Measurements from ENCODE around the gene GPHB5. TPM values are rescaled to one million over a fixed set of nuclear protein-coding genes. Genes with fewer than 3 reads are reported as not detected.

The GPHB5 gene
- total and polyA plus RNA-seq, 8 donors: not detected

GRCh38 chr14:63345826-63346225, 27.1 kb upstream of the GPHB5 start:
- ATAC-seq (no peak), DNase-seq (no peak)
- H3K27me3 ChIP-seq: no peaks in the 10 kb centered on the region
- no peaks in the 10 kb centered on the region for H3K36me3 ChIP-seq
- no peak for TF ChIP-seq CTCF (IDR thresholded peaks at IDR 0.05)
- H3K9me3 ChIP-seq: no peaks in the 10 kb centered on the region
- intact Hi-C loops (cut with DNase I): no loop called here
- H3K27ac ChIP-seq: no peak overlapping the region
- H3K4me3 ChIP-seq: no peak overlapping the region
- no peaks in the 10 kb centered on the region for H3K4me1 ChIP-seq

GRCh38 chr14:63344336-63344735, 25.6 kb upstream of the GPHB5 start:
- Histone ChIP-seq H3K36me3 (no peaks in the 10 kb centered on the region), H3K27me3 (no peaks in the 10 kb centered on the region), H3K27ac (no peak overlapping the region), H3K4me3 (no peak overlapping the region), H3K4me1 (no peaks in the 10 kb centered on the region), H3K9me3 (no peaks in the 10 kb centered on the region)
- DNase-seq: no peak
- TF ChIP-seq CTCF (IDR thresholded peaks at IDR 0.05): no peak
- ATAC-seq: no peak
- intact Hi-C loops (cut with DNase I): no loop called here

- DNase-seq: no peak
- ATAC-seq: no peak
- Histone ChIP-seq H3K36me3 (no peaks in the 10 kb centered on the region), H3K27ac (no peak overlapping the region), H3K27me3 (no peaks in the 10 kb centered on the region), H3K4me1 (no peaks in the 10 kb centered on the region), H3K4me3 (no peak overlapping the region), H3K9me3 (no peaks in the 10 kb centered on the region)
- TF ChIP-seq CTCF (IDR thresholded peaks at IDR 0.05): no peak
- intact Hi-C loops (cut with DNase I): no loop called here
Measured at GRCh38 chr14:63343878-63344277, 25.1 kb upstream of the GPHB5 start.

GRCh38 chr14:63342371-63342770, 23.6 kb upstream of the GPHB5 start:
- no peaks in the 10 kb centered on the region for H3K27me3 ChIP-seq
- no peaks in the 10 kb centered on the region for H3K36me3 ChIP-seq
- H3K4me1 ChIP-seq: no peaks in the 10 kb centered on the region
- DNase-seq (no peak), ATAC-seq (no peak)
- no peaks in the 10 kb centered on the region for H3K9me3 ChIP-seq
- intact Hi-C loops (cut with DNase I): no loop called here
- TF ChIP-seq CTCF (IDR thresholded peaks at IDR 0.05): no peak
- H3K27ac ChIP-seq: no peak overlapping the region
- H3K4me3 ChIP-seq: no peak overlapping the region

GRCh38 chr14:63328787-63329737, 10.3 kb upstream of the GPHB5 start:
- Histone ChIP-seq H3K4me3 (no peak overlapping the region), H3K27me3 (no peaks in the 10 kb centered on the region), H3K9me3 (no peaks in the 10 kb centered on the region), H3K36me3 (no peaks in the 10 kb centered on the region), H3K4me1 (no peaks in the 10 kb centered on the region), H3K27ac (no peak overlapping the region)
- DNase-seq: no peak
- no peak for TF ChIP-seq CTCF (IDR thresholded peaks at IDR 0.05)
- no peak for ATAC-seq
- intact Hi-C loops (cut with DNase I): no loop called here

Measured in left lung (tissue), 10 donors.